Stimulated activated naive B cell treated with anti-CD40 and anti-IgM and Interleukin-4, amounts not matched to agents 10 μg/mL and 1 μg/mL and 100 μg/mL, for 72 hours (primary cell): ENCODE results near the gene SMC6.
A peak's percentile ranks its signal among the peaks of the same experiment; 100 is the strongest.

Source experiments
- ATAC-seq, 2 donors: fragments of 150-1000 bp; cut with Tn5 transposase; replicated peaks; 2 replicates each; pipeline ENCODE4 v1.10.0; 2021; ENCODE audit warnings: moderate library complexity in 1 of 2
- DNase-seq: peaks from one replicate; pipeline ENCODE4 v3.0.0; 2021
- H3K27ac Mint-ChIP-seq: one replicate; pipeline ENCODE4 v1.8.0; 2022; ENCODE audit warnings: mild to moderate bottlenecking, mixed read lengths
- H3K27me3 Mint-ChIP-seq, 2 donors: one replicate each; pipeline ENCODE4 v1.8.0; 2022; ENCODE audit warnings: mixed read lengths in 2 of 2
- H3K36me3 Mint-ChIP-seq, 2 donors: one replicate each; pipeline ENCODE4 v1.8.0; 2022; ENCODE audit warnings: mixed read lengths in 2 of 2, mild to moderate bottlenecking in 1 of 2
- H3K4me1 Mint-ChIP-seq, 2 donors: one replicate each; pipeline ENCODE4 v1.8.0; 2022; ENCODE audit warnings: mixed read lengths in 2 of 2, mild to moderate bottlenecking in 1 of 2
- H3K4me3 Mint-ChIP-seq, 2 donors: one replicate each; pipeline ENCODE4 v1.8.0; 2022; ENCODE audit warnings: mild to moderate bottlenecking in 2 of 2, mixed read lengths in 2 of 2, moderate library complexity in 1 of 2
- H3K9me3 Mint-ChIP-seq, 2 donors: one replicate each; pipeline ENCODE4 v1.8.0; 2022; ENCODE audit warnings: mixed read lengths in 2 of 2, mild to moderate bottlenecking in 1 of 2

Gene SMC6

GRCh38 chr2:17786727-17787126, 33.1 kb upstream of the SMC6 start:
- no peaks in the 10 kb centered on the region for H3K27me3 Mint-ChIP-seq
- H3K36me3 Mint-ChIP-seq = peaks cover 3 to 4% of the 10 kb centered on the region in 2 donors
- no peak overlapping the region for H3K4me3 Mint-ChIP-seq
- no peaks in the 10 kb centered on the region for H3K9me3 Mint-ChIP-seq
- no peak overlapping the region for H3K27ac Mint-ChIP-seq
- DNase-seq (no peak), ATAC-seq (no peak)
- peaks cover 6 to 10% of the 10 kb centered on the region in 2 donors for H3K4me1 Mint-ChIP-seq

GRCh38 chr2:17781482-17781881, 27.9 kb upstream of the SMC6 start:
- ATAC-seq (no peak), DNase-seq (no peak)
- Mint-ChIP-seq H3K36me3 (peaks cover 4 to 11% of the 10 kb centered on the region in 2 donors), H3K4me3 (no peak overlapping the region), H3K4me1 (no peaks in the 10 kb centered on the region), H3K27ac (no peak overlapping the region), H3K27me3 (no peaks in the 10 kb centered on the region), H3K9me3 (no peaks in the 10 kb centered on the region)

GRCh38 chr2:17780546-17780945, 26.9 kb upstream of the SMC6 start:
- no peaks in the 10 kb centered on the region for H3K4me1 Mint-ChIP-seq
- peaks cover 8 to 16% of the 10 kb centered on the region in 2 donors for H3K36me3 Mint-ChIP-seq
- H3K27me3 Mint-ChIP-seq = no peaks in the 10 kb centered on the region
- no peak for ATAC-seq
- DNase-seq = no peak
- H3K9me3 Mint-ChIP-seq = no peaks in the 10 kb centered on the region
- H3K27ac Mint-ChIP-seq = no peak overlapping the region
- H3K4me3 Mint-ChIP-seq = no peak overlapping the region

GRCh38 chr2:17772532-17772931, 18.9 kb upstream of the SMC6 start:
- ATAC-seq (no peak), DNase-seq (no peak)
- Mint-ChIP-seq H3K36me3 (peaks cover 23 to 37% of the 10 kb centered on the region in 2 donors), H3K4me1 (no peaks in the 10 kb centered on the region), H3K4me3 (no peak overlapping the region), H3K27me3 (no peaks in the 10 kb centered on the region), H3K27ac (no peak overlapping the region), H3K9me3 (no peaks in the 10 kb centered on the region)

GRCh38 chr2:17771956-17772355, 18.3 kb upstream of the SMC6 start:
- no peaks in the 10 kb centered on the region for H3K27me3 Mint-ChIP-seq
- ATAC-seq (no peak), DNase-seq (no peak)
- H3K9me3 Mint-ChIP-seq = no peaks in the 10 kb centered on the region
- H3K36me3 Mint-ChIP-seq = peaks cover 23 to 40% of the 10 kb centered on the region in 2 donors
- no peak overlapping the region for H3K4me3 Mint-ChIP-seq
- H3K27ac Mint-ChIP-seq = no peak overlapping the region
- no peaks in the 10 kb centered on the region for H3K4me1 Mint-ChIP-seq

GRCh38 chr2:17768894-17769293, 15.3 kb upstream of the SMC6 start:
- Mint-ChIP-seq H3K27ac (no peak overlapping the region), H3K4me1 (no peaks in the 10 kb centered on the region), H3K9me3 (no peaks in the 10 kb centered on the region), H3K27me3 (no peaks in the 10 kb centered on the region), H3K36me3 (peaks cover 13 to 27% of the 10 kb centered on the region in 2 donors), H3K4me3 (no peak overlapping the region)
- DNase-seq = no peak
- ATAC-seq = no peak

GRCh38 chr2:17765398-17765797, 11.8 kb upstream of the SMC6 start:
- H3K9me3 Mint-ChIP-seq = no peaks in the 10 kb centered on the region
- ATAC-seq = no peak
- DNase-seq = no peak
- no peak overlapping the region for H3K4me3 Mint-ChIP-seq
- peaks cover 18 to 24% of the 10 kb centered on the region in 2 donors for H3K36me3 Mint-ChIP-seq
- H3K4me1 Mint-ChIP-seq = peaks cover 0 to 2% of the 10 kb centered on the region in 2 donors
- H3K27ac Mint-ChIP-seq = no peak overlapping the region
- no peaks in the 10 kb centered on the region for H3K27me3 Mint-ChIP-seq

- Mint-ChIP-seq H3K4me3 (no peak overlapping the region), H3K27me3 (no peaks in the 10 kb centered on the region), H3K4me1 (peaks cover 0 to 11% of the 10 kb centered on the region in 2 donors), H3K9me3 (no peaks in the 10 kb centered on the region), H3K36me3 (peaks cover 22 to 28% of the 10 kb centered on the region in 2 donors), H3K27ac (no peak overlapping the region)
- ATAC-seq (no peak), DNase-seq (no peak)
Measured at GRCh38 chr2:17763641-17764333, 10.2 kb upstream of the SMC6 start.

- H3K4me1 Mint-ChIP-seq = peaks cover 0 to 11% of the 10 kb centered on the region in 2 donors
- no peaks in the 10 kb centered on the region for H3K9me3 Mint-ChIP-seq
- H3K27me3 Mint-ChIP-seq = no peaks in the 10 kb centered on the region
Measured at GRCh38 chr2:17762451-17762850, 8.8 kb upstream of the SMC6 start.

GRCh38 chr2:17759805-17760204, 6.2 kb upstream of the SMC6 start:
- peaks cover under 1 to 14% of the 10 kb centered on the region in 2 donors for H3K4me1 Mint-ChIP-seq
- no peak for ATAC-seq
- H3K27ac Mint-ChIP-seq = no peak overlapping the region

More at GRCh38 chr2:17762451-17762850, 8.8 kb upstream of the SMC6 start:
- Mint-ChIP-seq H3K27ac (no peak overlapping the region), H3K4me3 (no peak overlapping the region), H3K36me3 (peaks cover 14 to 20% of the 10 kb centered on the region in 2 donors)
- no peak for DNase-seq
- no peak for ATAC-seq

GRCh38 chr2:17758118-17758517, 4.5 kb upstream of the SMC6 start:
- Mint-ChIP-seq H3K4me1 (peaks cover 3 to 18% of the 10 kb centered on the region in 2 donors), H3K27me3 (no peaks in the 10 kb centered on the region), H3K36me3 (peaks cover 6% of the 10 kb centered on the region in 2 donors), H3K9me3 (no peaks in the 10 kb centered on the region), H3K4me3 (no peak overlapping the region), H3K27ac (no peak overlapping the region)
- DNase-seq (no peak), ATAC-seq (no peak)

More at GRCh38 chr2:17759805-17760204, 6.2 kb upstream of the SMC6 start:
- no peak for DNase-seq
- H3K36me3 Mint-ChIP-seq = peaks cover 14 to 16% of the 10 kb centered on the region in 2 donors
- H3K27me3 Mint-ChIP-seq = no peaks in the 10 kb centered on the region
- no peak overlapping the region for H3K4me3 Mint-ChIP-seq
- H3K9me3 Mint-ChIP-seq = no peaks in the 10 kb centered on the region

GRCh38 chr2:17757321-17757720, 3.7 kb upstream of the SMC6 start:
- Mint-ChIP-seq H3K4me1 (peaks cover 4 to 18% of the 10 kb centered on the region in 2 donors), H3K27ac (no peak overlapping the region), H3K9me3 (no peaks in the 10 kb centered on the region), H3K36me3 (peaks cover 5 to 6% of the 10 kb centered on the region in 2 donors), H3K4me3 (no peak overlapping the region), H3K27me3 (no peaks in the 10 kb centered on the region)
- DNase-seq (no peak), ATAC-seq (no peak)

- Mint-ChIP-seq H3K36me3 (peaks cover 6 to 9% of the 10 kb centered on the region in 2 donors), H3K27ac (no peak overlapping the region), H3K27me3 (no peaks in the 10 kb centered on the region), H3K4me3 (no peak overlapping the region), H3K4me1 (peaks cover 8 to 24% of the 10 kb centered on the region in 2 donors), H3K9me3 (no peaks in the 10 kb centered on the region)
- DNase-seq (no peak), ATAC-seq (no peak)
Measured at GRCh38 chr2:17756668-17757067, 3.1 kb upstream of the SMC6 start.

- Mint-ChIP-seq H3K4me3 (peak overlapping the region; percentile 96 to 99), H3K27me3 (no peaks in the 10 kb centered on the region), H3K4me1 (peaks cover 15 to 25% of the 10 kb centered on the region in 2 donors), H3K27ac (peak overlapping the region; percentile 97), H3K36me3 (peaks cover 2 to 7% of the 10 kb centered on the region in 2 donors), H3K9me3 (no peaks in the 10 kb centered on the region)
- no peak for ATAC-seq
- no peak for DNase-seq
Measured at GRCh38 chr2:17754773-17755425, 1.3 kb upstream of the SMC6 start.
